Dedifferentiated amniotic fluid mesenchymal stem cell (primary cell): Measurements from ENCODE around the gene IGF1R.

Experiments used
- DNase-seq: peaks from one replicate; pipeline ENCODE4 v3.0.0-alpha.2; 2016; ENCODE audit errors: extremely low spot score

IGF1R gene

DNA sequence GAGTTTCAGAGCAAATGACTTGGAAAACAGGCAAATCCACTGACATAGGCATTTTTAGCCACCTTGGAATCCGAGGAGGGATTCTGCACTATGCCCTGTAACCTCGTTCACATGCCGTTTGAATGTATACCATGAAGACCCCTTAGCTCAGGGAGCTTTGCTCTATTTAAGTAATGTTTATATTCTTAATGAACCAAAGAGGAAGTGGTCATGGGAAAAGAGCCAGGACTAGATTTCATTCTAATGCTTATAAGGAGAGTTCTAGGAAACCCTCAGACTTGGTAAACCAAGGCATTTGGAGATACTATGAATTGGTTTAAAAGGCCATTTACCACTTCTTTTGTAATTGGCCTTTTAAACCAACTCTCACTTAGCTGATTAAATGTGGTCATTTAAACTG, 178.9 kb downstream of the IGF1R start:
- DNase-seq = no peak

DNA sequence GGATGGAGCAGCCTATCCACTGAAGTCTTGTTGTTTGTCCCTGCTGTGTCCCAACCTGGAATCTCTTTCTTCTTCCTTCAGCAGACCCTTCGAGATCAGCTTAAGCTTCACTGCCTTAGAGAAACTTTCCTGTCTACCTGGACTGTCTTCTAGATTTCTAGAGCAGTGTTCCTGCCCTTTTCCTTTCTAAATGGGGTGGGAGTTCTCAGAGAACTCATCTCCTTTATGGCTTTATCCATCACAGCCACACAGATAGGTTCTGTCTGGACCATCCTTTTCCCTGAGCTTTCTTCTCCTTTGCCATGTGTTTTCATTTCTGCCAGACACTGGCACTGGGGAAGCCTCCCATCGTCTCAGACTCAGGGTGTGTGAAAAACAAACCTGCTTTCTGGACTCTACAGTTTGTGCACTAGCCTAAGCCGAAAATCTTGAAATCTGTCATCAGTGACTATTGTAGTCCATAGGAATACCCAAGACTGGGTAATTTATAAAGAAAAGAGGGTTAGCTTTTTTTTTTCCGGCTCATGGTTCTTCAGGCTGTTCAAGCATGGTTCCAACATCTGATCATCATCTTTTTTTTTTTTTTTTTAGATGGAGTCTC, 181.8 kb downstream of the IGF1R start:
- no peak for DNase-seq

GRCh38 chr15:98834976-98835375, 186.6 kb downstream of the IGF1R start:
- no peak for DNase-seq

DNA sequence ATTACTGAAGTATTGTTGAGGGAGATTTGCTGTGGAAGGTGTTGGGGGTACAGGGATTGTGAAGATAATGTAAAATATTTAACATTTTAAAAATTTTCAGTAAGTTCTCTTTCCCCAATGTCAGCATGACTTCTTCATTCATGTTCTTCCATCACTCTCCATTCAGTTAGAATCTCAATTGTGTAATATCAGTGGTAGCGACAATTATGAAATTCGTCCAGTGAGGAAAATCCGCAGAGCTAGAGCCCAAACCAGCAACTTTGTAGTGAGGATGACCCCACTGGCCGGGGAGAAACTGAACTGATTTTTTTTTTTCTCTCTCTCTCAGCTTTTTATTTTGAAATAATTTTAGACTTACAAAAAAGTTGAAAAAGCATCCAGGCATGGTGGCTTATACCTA, 187.5 kb downstream of the IGF1R start:
- no peak for DNase-seq

DNA sequence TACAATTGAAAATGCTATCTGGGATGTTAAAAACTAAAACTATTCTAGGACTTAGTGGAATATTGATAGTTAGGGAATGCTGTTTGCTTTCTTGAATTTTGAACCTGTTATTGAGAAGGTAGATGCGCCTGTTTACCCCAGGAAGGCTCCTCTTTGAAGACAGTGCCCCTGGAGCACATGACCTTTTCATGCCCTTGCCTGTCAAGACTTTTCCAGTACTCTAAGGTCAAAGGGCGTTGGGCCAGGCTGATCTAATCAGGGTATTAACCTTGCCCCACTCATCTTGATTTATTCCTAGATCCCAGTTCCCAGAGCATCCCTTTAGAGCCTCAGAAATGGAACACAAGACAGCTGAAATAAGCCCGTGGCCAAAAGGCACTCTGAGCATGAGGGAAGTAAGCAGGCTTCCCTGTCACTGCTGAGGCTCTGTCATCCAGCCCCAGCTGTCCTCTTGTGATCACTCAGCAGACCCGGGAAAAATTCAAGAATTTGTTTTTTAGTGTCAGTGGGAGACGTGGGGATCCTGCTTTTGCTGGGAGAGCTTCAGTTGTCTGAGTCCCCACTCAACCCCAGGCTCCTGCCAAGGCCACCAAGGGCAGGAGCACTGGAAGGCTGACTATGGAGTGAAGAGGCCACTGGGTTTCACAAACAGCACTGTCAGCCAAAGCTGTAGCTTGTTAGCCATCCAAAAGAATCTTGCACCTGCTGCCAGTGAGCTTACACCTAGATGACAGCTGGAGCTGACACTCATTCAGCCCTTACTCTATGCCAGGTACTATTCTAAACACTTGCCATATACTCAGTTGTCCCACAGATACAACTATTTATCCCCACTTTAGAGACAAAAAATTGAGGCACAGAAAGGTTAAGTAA, 190.3 kb downstream of the IGF1R start:
- no peak for DNase-seq

GRCh38 chr15:98840053-98840452, 191.7 kb downstream of the IGF1R start:
- DNase-seq = no peak

GRCh38 chr15:98841419-98841970, 193.2 kb downstream of the IGF1R start:
- no peak for DNase-seq

DNA sequence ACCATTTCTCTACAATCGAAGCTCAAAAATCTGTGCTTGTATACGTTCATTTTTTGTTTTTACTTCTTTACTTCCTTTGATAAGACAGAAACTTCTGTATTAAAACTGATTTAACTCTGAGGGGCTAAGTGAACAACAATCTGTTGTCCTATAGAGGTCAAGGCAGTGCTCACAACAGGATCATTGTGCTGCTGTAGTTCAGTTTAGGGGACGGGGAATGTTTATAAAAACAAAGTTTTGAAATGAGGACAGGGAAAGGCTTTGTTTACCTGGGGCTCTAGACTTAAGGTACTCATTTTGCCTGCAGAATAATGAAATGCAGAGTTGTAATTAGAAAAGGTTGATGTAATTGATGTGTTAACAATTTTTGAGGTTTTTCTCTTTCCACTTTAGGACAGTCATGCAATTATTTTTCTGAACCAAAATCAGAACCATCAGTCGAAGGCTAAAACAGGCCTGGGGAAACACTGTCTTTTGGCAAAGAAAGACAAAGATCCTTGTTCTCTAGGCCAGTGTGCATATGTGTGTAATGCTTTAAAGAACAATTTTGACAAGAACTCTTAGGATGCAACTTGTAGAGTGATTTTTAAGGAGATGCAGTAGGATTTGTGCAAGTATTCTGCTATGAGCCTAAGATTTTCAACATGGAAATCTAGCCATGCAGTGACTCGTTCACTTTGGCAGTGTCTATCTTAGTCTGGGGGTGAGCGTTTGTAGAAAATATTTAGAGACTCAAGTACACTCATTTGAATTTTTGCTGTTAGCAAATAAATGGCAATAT, 194.0 kb downstream of the IGF1R start:
- no peak for DNase-seq

GRCh38 chr15:98842973-98843285, 194.6 kb downstream of the IGF1R start:
- DNase-seq = no peak

DNA sequence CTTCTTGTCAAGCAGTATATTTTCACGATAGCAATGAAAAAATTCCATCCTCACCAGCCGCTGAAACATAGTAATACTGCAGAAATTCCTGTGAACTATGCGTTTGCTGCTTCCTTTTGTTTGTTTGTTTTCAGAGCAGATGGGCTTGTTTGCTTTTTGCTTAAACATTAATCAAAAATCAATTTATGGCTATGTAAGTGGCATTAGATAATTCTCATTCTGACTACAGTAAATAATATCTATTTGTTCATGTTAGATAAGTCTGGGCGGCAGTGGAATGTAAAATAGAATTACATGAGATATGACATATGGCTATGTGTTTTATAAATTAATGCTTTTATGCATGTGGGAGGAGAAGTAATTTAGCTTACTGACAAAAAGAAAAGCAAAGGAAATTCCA, 195.5 kb downstream of the IGF1R start:
- DNase-seq = no peak

DNA sequence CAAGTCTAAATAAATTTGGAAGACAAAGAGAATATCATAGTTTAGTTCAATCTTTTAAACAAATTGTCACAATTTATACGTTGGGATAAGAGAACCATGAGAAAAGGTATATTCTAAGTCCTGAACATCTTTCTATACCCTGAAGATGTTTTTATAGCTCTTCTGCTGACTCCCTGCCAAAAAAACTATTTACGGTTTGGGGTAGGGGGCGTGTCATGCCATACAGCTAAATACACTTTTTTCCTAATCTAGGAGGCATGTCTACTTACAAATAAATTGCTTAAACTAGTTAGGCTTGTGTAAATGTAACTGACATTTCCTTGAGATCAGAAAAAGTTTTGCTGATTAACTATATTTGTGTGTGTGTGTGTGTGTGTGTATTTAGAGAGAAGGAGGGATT, 195.9 kb downstream of the IGF1R start:
- DNase-seq = no peak

- no peak for DNase-seq
Measured at GRCh38 chr15:98845138-98845884, 197.0 kb downstream of the IGF1R start.

GRCh38 chr15:98850961-98851572, 202.7 kb downstream of the IGF1R start:
- DNase-seq = no peak

DNA sequence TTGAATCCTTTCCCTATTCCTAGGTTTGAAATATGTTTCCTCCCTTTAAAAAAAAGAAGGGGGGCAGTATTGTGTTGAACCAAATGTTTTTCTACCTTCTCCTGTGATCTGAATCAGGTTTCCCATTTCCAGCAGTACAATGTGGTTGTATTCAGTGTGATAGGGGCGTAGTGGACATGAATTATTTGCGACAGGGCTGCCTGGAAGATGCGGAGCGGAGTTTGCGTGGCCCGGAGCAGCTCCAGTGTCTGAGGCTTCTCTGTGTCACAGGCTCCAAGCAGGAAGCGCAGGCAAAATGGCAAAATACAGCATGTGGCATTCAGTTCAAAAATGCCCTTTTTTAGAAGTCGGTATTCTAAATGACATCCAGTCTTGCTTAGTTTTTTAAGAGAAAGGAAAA, 204.8 kb downstream of the IGF1R start:
- DNase-seq = peak; percentile 86

DNA sequence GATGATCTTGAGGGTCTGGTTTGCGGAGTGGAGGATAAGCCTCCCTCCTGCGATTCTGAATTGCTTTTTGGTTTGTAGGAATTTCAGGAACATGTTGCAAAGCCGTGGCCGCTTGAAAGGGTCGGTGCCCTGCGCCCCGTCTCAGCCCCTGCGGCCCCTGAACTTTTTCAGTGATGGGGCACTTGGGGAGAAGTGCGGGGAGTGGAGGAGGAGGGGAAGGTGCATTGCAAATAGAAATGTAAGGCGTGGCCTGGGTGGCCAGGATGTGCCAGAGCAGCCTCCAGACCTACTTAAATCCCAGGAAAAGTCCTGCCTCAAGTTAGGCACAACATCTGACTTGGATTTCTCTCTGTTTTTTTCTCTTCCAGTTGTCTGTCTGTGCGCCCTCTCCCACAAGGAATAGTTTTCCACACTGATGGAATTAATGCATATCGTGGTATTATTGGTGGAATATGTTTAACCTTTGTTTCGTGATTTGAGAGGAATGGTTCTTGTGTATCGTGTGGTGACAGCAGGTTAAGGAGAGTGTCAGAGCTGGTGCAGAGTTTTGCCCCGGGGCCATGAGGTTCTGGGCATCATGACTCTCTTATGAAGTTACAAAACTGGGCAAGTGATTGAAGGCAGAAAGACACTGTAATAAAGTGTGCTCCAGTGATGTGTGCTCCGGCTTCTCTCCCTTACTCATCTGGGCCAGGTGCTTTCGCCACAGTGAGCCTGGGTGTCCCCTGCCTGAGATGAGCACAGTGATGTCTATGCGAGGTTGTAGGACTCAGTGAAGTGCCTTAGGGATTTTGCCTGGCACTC, 205.5 kb downstream of the IGF1R start:
- DNase-seq = no peak

DNA sequence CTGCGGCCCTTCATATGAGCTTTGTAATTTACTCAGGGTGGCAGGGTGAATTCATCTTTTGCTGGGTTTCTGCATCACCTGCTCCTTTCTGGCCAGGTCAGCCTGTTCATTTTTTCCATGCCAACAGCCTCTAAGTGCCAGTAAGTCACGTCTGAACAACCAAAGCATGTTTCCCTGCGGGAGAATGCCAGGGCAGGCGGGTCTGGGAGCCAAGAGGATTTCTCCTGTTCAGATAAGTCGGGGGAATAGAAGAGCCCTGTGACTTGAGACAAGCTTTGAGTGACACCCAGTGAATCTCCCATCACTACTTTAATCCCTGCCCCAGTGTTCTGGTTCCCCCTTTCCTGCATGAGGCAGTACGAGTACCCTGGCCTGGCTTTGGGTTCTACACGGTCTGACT, 206.2 kb downstream of the IGF1R start:
- DNase-seq = no peak

DNA sequence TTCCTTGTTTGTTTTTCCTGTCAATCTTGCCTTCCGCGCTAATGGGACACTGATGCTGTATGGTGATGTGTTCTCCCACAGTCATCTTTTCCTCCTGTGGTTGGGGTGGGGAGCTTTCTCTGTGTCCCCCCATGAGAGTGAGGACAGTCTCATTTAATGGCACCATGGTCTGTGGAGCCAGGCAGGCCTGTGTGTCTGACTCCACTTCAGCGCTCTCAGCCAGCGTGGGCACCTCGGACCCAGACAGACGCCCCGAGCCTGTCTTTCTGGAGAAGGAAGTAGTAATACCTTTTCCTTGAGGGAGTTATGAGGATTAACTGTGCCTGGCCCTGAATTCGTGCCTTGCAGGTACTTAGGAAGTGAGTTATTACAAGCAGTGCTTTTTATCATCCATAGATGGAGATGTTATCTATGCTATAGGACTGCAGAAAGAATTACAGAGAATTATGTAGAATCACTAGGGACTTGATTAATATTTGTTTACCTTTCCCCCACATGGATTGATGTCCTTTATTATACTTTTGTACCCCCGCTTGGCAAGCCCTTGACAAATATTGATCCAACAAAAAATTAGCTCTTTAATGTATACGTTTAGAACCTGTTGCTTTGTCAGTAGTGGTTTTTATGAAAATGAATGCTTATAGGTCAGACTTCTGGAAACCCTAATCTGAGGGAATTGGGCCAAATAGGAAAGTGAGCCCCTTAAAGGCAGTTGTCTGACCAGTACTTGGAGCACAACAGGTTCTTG, 206.9 kb downstream of the IGF1R start:
- no peak for DNase-seq

GRCh38 chr15:98855815-98856531, 207.6 kb downstream of the IGF1R start:
- no peak for DNase-seq

DNA sequence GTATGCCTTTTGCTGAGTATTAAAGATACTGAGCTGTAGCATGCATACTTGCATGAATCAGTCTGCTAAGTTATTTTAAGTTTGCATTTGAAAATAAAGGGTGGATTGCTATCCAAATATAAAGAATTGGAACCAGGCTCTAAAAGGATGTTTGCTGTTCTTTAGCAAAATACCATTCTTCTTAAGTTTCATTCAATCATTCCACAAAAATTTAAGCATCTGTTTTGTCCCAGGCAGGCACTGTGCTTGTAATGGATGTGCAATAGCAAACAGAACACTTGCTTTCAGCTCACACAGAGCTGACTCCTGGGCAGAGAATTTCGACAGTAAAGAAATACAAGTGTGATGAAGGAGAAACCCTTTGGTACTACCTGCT, 208.2 kb downstream of the IGF1R start:
- DNase-seq = peak; percentile 97
